Measurements from ENCODE around the gene COL11A1.

DNA sequence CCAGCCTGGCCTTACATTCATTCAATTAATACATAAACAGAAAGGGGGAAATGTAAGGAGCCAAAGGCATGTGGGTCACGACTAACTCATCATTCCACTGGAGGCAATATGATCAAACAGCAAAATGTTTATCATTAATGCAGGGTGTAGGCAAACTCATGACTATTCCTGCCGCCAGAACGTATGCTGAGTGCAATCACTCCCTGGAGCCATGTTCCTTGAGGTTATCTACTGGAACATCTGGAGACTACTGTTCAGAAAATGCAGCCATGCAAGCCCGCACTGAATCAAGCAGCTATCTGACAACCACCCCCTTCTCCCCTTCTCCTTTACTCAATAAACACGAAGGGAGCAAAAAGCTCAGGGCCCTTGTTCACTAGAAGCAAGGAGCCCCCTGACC is 267.6 kb downstream of the COL11A1 start:
- TF ChIP-seq CTCF (IDR thresholded peaks at IDR 0.05; ENCODE audit: borderline replicate concordance, extremely low read depth, low read length, poor library complexity, severe bottlenecking), result no peak
- no peak for TF ChIP-seq EZH2 (IDR thresholded peaks at IDR 0.05; ENCODE audit: borderline replicate concordance, low read depth, low read length, severe bottlenecking)

Measured in DND-41 (cell line).